IMR-90 (cell line): ENCODE results near the gene PRELP. TPM values are rescaled to one million over a fixed set of nuclear protein-coding genes. Genes with fewer than 3 reads are reported as not detected.

ENCODE experiments used
- ATAC-seq: fragments of 200-7000 bp; cut with Tn5 transposase; 2 replicates; pipeline ENCODE4 v1.9.1; 2020; ENCODE audit warnings: low read depth, mild to moderate bottlenecking, moderate library complexity
- BruUV-seq: library from RNA; stranded (reverse); fragments of 400-500 nt; replicated peaks from 2 replicates; lab custom pipeline; 2021; lab: Mats Ljungman, UMichigan
- CTCF ChIA-PET: fragments of 300-600 bp; formaldehyde crosslinking; extraction: SDS; loops from one replicate; lab custom pipeline; 2021; ENCODE audit warnings: antibody characterized with exemption; lab: Yijun Ruan, JAX
- POLR2A ChIA-PET: fragments of 300-600 bp; sonication (Branson Sonifier 250); formaldehyde crosslinking; loops from one replicate; lab custom pipeline; 2022; ENCODE audit warnings: antibody characterized with exemption; ENCODE audit not compliant: unreplicated experiment; lab: Charles Lee
- DNase-seq: peaks from one replicate; pipeline ENCODE4 v3.0.0; 2013
- H2AFZ ChIP-seq: replicated peaks from 2 replicates; pipeline ENCODE3; 2013; ENCODE audit warnings: low read length, mild to moderate bottlenecking; ENCODE audit not compliant: poor library complexity
- H2AK5ac ChIP-seq: 2 replicates; pipeline ENCODE4 v1.6.1; 2013; ENCODE audit warnings: low read depth, low read length, inconsistent platforms
- H2AK9ac ChIP-seq: replicated peaks from 2 replicates; pipeline ENCODE3; 2013; ENCODE audit warnings: mild to moderate bottlenecking, low read depth, low read length, moderate library complexity; ENCODE audit not compliant: poor library complexity
- H2BK120ac ChIP-seq: 2 replicates; pipeline ENCODE4 v1.6.1; 2013; ENCODE audit warnings: low read depth, low read length, inconsistent platforms
- H2BK15ac ChIP-seq: 3 replicates; pipeline ENCODE4 v1.6.1; 2013; ENCODE audit warnings: low read depth, low read length, inconsistent platforms
- H2BK20ac ChIP-seq: 2 replicates; pipeline ENCODE4 v1.6.1; 2013; ENCODE audit warnings: low read depth, mild to moderate bottlenecking, inconsistent platforms, low read length, moderate library complexity
- H2BK5ac ChIP-seq: 2 replicates; pipeline ENCODE4 v1.6.1; 2013; ENCODE audit warnings: mild to moderate bottlenecking, low read depth, low read length, inconsistent platforms; ENCODE audit not compliant: poor library complexity, severe bottlenecking
- H3K14ac ChIP-seq: replicated peaks from 2 replicates; pipeline ENCODE4 v1.6.1; 2013; ENCODE audit warnings: low read depth, low read length, inconsistent platforms
- H3K18ac ChIP-seq: 2 replicates; pipeline ENCODE4 v1.6.1; 2013; ENCODE audit warnings: low read depth, low read length, control low read depth
- H3K23ac ChIP-seq: 2 replicates; pipeline ENCODE4 v1.6.1; 2013; ENCODE audit warnings: low read depth, low read length, inconsistent platforms
- H3K27ac ChIP-seq: 2 replicates; pipeline ENCODE4 v1.5.1; 2013; ENCODE audit warnings: mild to moderate bottlenecking, control low read depth, low read length; ENCODE audit not compliant: insufficient read depth
- H3K27me3 ChIP-seq: 2 replicates; pipeline ENCODE4 v1.6.1; 2013; ENCODE audit warnings: low read length; ENCODE audit not compliant: control insufficient read depth, insufficient read depth
- H3K36me3 ChIP-seq: 2 replicates; pipeline ENCODE4 v1.6.1; 2013; ENCODE audit warnings: low read length, mixed read lengths; ENCODE audit not compliant: control insufficient read depth, insufficient read depth
- H3K4ac ChIP-seq: 2 replicates; pipeline ENCODE4 v1.6.1; 2013; ENCODE audit warnings: low read depth, low read length, inconsistent platforms
- H3K4me1 ChIP-seq: 2 replicates; pipeline ENCODE4 v1.6.1; 2013; ENCODE audit warnings: low read length, mixed read lengths; ENCODE audit not compliant: control insufficient read depth, insufficient read depth
- H3K4me2 ChIP-seq: 2 replicates; pipeline ENCODE4 v1.6.1; 2013; ENCODE audit warnings: low read depth, mild to moderate bottlenecking, control low read depth, low read length, moderate library complexity
- H3K4me3 ChIP-seq: 2 replicates; pipeline ENCODE4 v1.5.1; 2013; ENCODE audit warnings: low read depth, mild to moderate bottlenecking, control low read depth, low read length, moderate library complexity; ENCODE audit not compliant: insufficient read depth
- H3K56ac ChIP-seq: 2 replicates; pipeline ENCODE4 v1.6.1; 2013; ENCODE audit warnings: low read length, inconsistent platforms; ENCODE audit not compliant: insufficient read depth; ENCODE audit errors: extremely low read depth
- H3K79me1 ChIP-seq, 2 experiments: 2 replicates each; pipeline ENCODE4 v1.6.1; 2013; ENCODE audit warnings: low read length in 2 of 2, inconsistent platforms in 1 of 2, low read depth in 1 of 2
- H3K9ac ChIP-seq: 2 replicates; pipeline ENCODE4 v1.6.1; 2013; ENCODE audit warnings: low read depth, low read length, control low read depth
- H3K9me1 ChIP-seq: 2 replicates; pipeline ENCODE4 v1.6.1; 2013; ENCODE audit warnings: low read length, inconsistent platforms; ENCODE audit not compliant: insufficient read depth
- H3K9me3 ChIP-seq: 2 replicates; pipeline ENCODE4 v1.6.1; 2013; ENCODE audit warnings: low read length; ENCODE audit not compliant: control insufficient read depth, insufficient read depth
- H4K20me1 ChIP-seq: 2 replicates; pipeline ENCODE4 v1.6.1; 2013; ENCODE audit warnings: low read length, inconsistent platforms; ENCODE audit not compliant: insufficient read depth
- H4K5ac ChIP-seq: 2 replicates; pipeline ENCODE4 v1.6.1; 2013; ENCODE audit warnings: mild to moderate bottlenecking, low read depth, low read length, control low read depth
- H4K8ac ChIP-seq, 2 experiments: 2 replicates each; pipeline ENCODE4 v1.6.1; 2013; ENCODE audit warnings: low read depth in 2 of 2, low read length in 2 of 2, control low read depth in 1 of 2, inconsistent platforms in 1 of 2
- H4K91ac ChIP-seq: 2 replicates; pipeline ENCODE4 v1.6.1; 2013; ENCODE audit warnings: low read depth, low read length, inconsistent platforms; ENCODE audit not compliant: insufficient read depth
- BHLHE40 ChIP-seq: fragments of 150-350 bp; IDR thresholded peaks from 2 replicates; pipeline ENCODE4 v1.6.1; 2016; ENCODE audit warnings: mild to moderate bottlenecking, low read depth, low read length
- CEBPB ChIP-seq: IDR thresholded peaks from 2 replicates; pipeline ENCODE4 v1.6.1; 2012; ENCODE audit warnings: low read depth, low read length, improper control_type of control experiment
- CHD1 ChIP-seq: IDR thresholded peaks from 2 replicates; pipeline ENCODE4 v1.6.1; 2012; ENCODE audit warnings: low read depth, low read length, improper control_type of control experiment
- CTCF ChIP-seq: conservative IDR thresholded peaks from 2 replicates; pipeline ENCODE4 v1.5.1; 2012; ENCODE audit warnings: mild to moderate bottlenecking, low read depth, low read length, improper control_type of control experiment
- MAFK ChIP-seq: IDR thresholded peaks from 2 replicates; pipeline ENCODE4 v1.6.1; 2012; ENCODE audit warnings: low read depth, low read length, improper control_type of control experiment
- MAZ ChIP-seq: IDR thresholded peaks from 2 replicates; pipeline ENCODE4 v1.6.1; 2012; ENCODE audit warnings: low read depth, mild to moderate bottlenecking, low read length, improper control_type of control experiment, moderate library complexity, borderline replicate concordance
- MXI1 ChIP-seq: IDR thresholded peaks from 2 replicates; pipeline ENCODE4 v1.6.1; 2012; ENCODE audit warnings: low read depth, mild to moderate bottlenecking, low read length, moderate library complexity, borderline replicate concordance
- NFE2L2 ChIP-seq: fragments of 150-350 bp; IDR thresholded peaks from 2 replicates; pipeline ENCODE4 v1.6.1; 2016; ENCODE audit warnings: low read depth, mild to moderate bottlenecking, low read length
- POLR2A ChIP-seq: IDR thresholded peaks from 2 replicates; pipeline ENCODE4 v1.6.1; 2012; ENCODE audit warnings: mild to moderate bottlenecking, low read depth, low read length
- RAD21 ChIP-seq: IDR thresholded peaks from 2 replicates; pipeline ENCODE4 v1.6.1; 2012; ENCODE audit warnings: low read length, improper control_type of control experiment
- RCOR1 ChIP-seq: IDR thresholded peaks from 2 replicates; pipeline ENCODE4 v1.6.1; 2012; ENCODE audit warnings: mild to moderate bottlenecking, low read length, improper control_type of control experiment; ENCODE audit not compliant: insufficient replicate concordance
- RFX5 ChIP-seq: IDR thresholded peaks from 2 replicates; pipeline ENCODE4 v1.8.0; 2012; ENCODE audit warnings: low read depth, mild to moderate bottlenecking, low read length, moderate library complexity
- SMC3 ChIP-seq: fragments of 150-350 bp; IDR thresholded peaks from 2 replicates; pipeline ENCODE4 v1.6.1; 2016; ENCODE audit warnings: low read depth, mild to moderate bottlenecking, antibody characterized with exemption, low read length, moderate library complexity
- USF2 ChIP-seq: fragments of 150-350 bp; IDR thresholded peaks from 2 replicates; pipeline ENCODE4 v1.6.1; 2017; ENCODE audit warnings: mild to moderate bottlenecking, antibody characterized with exemption, low read length, low read depth
- WGBS, 2 experiments: methylation state at CpG; one replicate each; pipeline versions ENCODE4 v1.1.5 to v1.1.7; 2013; ENCODE audit warnings: missing lambda C conversion rate in 2 of 2; ENCODE audit not compliant: insufficient read length in 1 of 2; ENCODE audit errors: extremely low coverage in 2 of 2; 5-methylcytosine and 5-hydroxymethylcytosine counted together
- dilution Hi-C: fragments of 300-500 bp; cut with HindIII; formaldehyde crosslinking; loops from one replicate; pipeline ENCODE4 v1.14.3; 2018; ENCODE audit warnings: low sequenced_read_pairs; ENCODE audit not compliant: unreplicated experiment
- in situ Hi-C: fragments of 300-500 bp; cut with MboI; formaldehyde crosslinking; loops from 3 replicates; pipeline ENCODE4 v1.14.3; 2019; ENCODE audit warnings: low sequenced_read_pairs, inconsistent platforms, mixed read lengths
- intact Hi-C: fragments of 100-400 bp; cut with micrococcal nuclease; formaldehyde crosslinking; loops from 2 replicates; pipeline ENCODE4 v1.10.0; 2022
- polyA plus RNA-seq, 3 experiments: library from polyadenylated mRNA; depleted of rRNA; stranded (reverse); fragments of >200 nt; gene quantifications; 2 replicates each; pipeline ENCODE4 v1.2.3, GENCODE V29; 2012; ENCODE audit warnings: low replicate concordance in 1 of 3
- total RNA-seq: library from RNA; depleted of rRNA; stranded (reverse); fragments of >200 nt; gene quantifications from 2 replicates; pipeline ENCODE4 v1.2.3, GENCODE V29; 2012
- TF ChIP-seq, protein P1 (sequence below): fragments of 150-350 bp; IDR thresholded peaks from 2 replicates; pipeline ENCODE4 v1.6.1; 2016; ENCODE audit warnings: low read depth, mild to moderate bottlenecking, low read length, moderate library complexity, borderline replicate concordance

Gene PRELP
- total and polyA plus RNA-seq, 2 of the 4 experiments (the other 2 are of a cell fraction) = 0.56 TPM; not detected in 1

GRCh38 chr1:203439131-203439730 is 36.4 kb upstream of the PRELP start:
- peak overlapping the region; percentile 3; the same call in 1 of the 2 replicates for H3K14ac ChIP-seq
- no peak overlapping the region; the same call in 1 of the 2 replicates for H4K5ac ChIP-seq
- dilution Hi-C loops (no loop called here), in situ Hi-C loops (no loop called here), intact Hi-C loops (no loop called here)
- H3K36me3 ChIP-seq = no peaks in the 10 kb centered on the region
- no peaks in the 10 kb centered on the region for H4K20me1 ChIP-seq
- H3K4ac ChIP-seq = peak overlapping the region; percentile 47; the same call in 1 of the 2 replicates
- peak overlapping the region; percentile 14; the same call in 1 of the 2 replicates for H2BK20ac ChIP-seq
- H3K56ac ChIP-seq = no peak overlapping the region
- no peak overlapping the region for H3K9ac ChIP-seq
- POLR2A ChIA-PET = no interaction called here
- H4K8ac ChIP-seq = no peak overlapping the region
- H2AK5ac ChIP-seq = peak overlapping the region; percentile 51
- H3K79me1 ChIP-seq = no peaks in the 10 kb centered on the region
- ATAC-seq = no peak
- DNase-seq = no peak
- H3K4me2 ChIP-seq = no peak overlapping the region
- peak overlapping the region; percentile 27; the same call in 1 of the 2 replicates for H2BK120ac ChIP-seq
- H3K4me1 ChIP-seq = peaks cover 7% of the 10 kb centered on the region; the same call in 1 of the 2 replicates
- peak overlapping the region; percentile 32; the same call in 2 of the 3 replicates for H2BK15ac ChIP-seq
- peaks cover 23% of the 10 kb centered on the region for H3K27me3 ChIP-seq
- H2AFZ ChIP-seq = no peak overlapping the region
- no TSS peak for BruUV-seq
- H3K9me1 ChIP-seq = peaks cover 6% of the 10 kb centered on the region; the same call in 1 of the 2 replicates
- peak overlapping the region; percentile 56 for H2AK9ac ChIP-seq
- no peaks in the 10 kb centered on the region for H3K9me3 ChIP-seq
- CTCF ChIA-PET = interaction anchor here (1.0 to 1.2 kb wide), 3 partner anchors 75 to 167 kb away, joined by 3 to 7 read pairs (median 3); no protein-coding TSS in a partner anchor
- no peak overlapping the region; the same call in 1 of the 2 replicates for H3K18ac ChIP-seq
- no peak overlapping the region for H3K4me3 ChIP-seq
- H2BK5ac ChIP-seq = no peak overlapping the region
- no peak overlapping the region for H4K91ac ChIP-seq
- WGBS, 2 experiments = 0% methylated on average over 2 of the region's 6 CpGs; no CpG with 5 or more reads in 1 of the 2 experiments
- H3K23ac ChIP-seq = no peak overlapping the region
- no peak overlapping the region for H3K27ac ChIP-seq
- TF ChIP-seq RFX5 = no peak
- no peak for TF ChIP-seq USF2
- no peak for TF ChIP-seq MXI1
- TF ChIP-seq RCOR1 = no peak
- TF ChIP-seq, protein P1, sequence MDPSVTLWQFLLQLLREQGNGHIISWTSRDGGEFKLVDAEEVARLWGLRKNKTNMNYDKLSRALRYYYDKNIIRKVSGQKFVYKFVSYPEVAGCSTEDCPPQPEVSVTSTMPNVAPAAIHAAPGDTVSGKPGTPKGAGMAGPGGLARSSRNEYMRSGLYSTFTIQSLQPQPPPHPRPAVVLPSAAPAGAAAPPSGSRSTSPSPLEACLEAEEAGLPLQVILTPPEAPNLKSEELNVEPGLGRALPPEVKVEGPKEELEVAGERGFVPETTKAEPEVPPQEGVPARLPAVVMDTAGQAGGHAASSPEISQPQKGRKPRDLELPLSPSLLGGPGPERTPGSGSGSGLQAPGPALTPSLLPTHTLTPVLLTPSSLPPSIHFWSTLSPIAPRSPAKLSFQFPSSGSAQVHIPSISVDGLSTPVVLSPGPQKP = no peak
- no peak for TF ChIP-seq CEBPB
- TF ChIP-seq NFE2L2 = no peak
- no peak for TF ChIP-seq BHLHE40
- no peak for TF ChIP-seq POLR2A
- no peak for TF ChIP-seq SMC3
- TF ChIP-seq CTCF = no peak
- no peak for TF ChIP-seq RAD21
- TF ChIP-seq MAFK = no peak
- TF ChIP-seq MAZ = no peak
- no peak for TF ChIP-seq CHD1
